ENCODE results near the gene METTL25B.

- TF ChIP-seq TBL1XR1 (IDR thresholded peaks at IDR 0.05; ENCODE audit: low read depth, low read length) (no peak), YY1 (IDR thresholded peaks at IDR 0.05; ENCODE audit: low read depth, low read length) (no peak), ZNF592 (IDR thresholded peaks at IDR 0.05) (no peak), CREB1 (IDR thresholded peaks at IDR 0.05; ENCODE audit: low read depth) (no peak), MAX (IDR thresholded peaks at IDR 0.05; ENCODE audit: low read depth, low read length) (no peak), ETV6 (conservative IDR thresholded peaks at IDR 0.05 in 1 of 2, IDR thresholded peaks at IDR 0.05 in 1 of 2; ENCODE audit: borderline replicate concordance in 1 of 2, low read depth in 1 of 2) (no peak), EGR1 (IDR thresholded peaks at IDR 0.05; ENCODE audit: borderline replicate concordance in 1 of 2, low read depth in 2 of 2, low read length in 2 of 2) (no peak)
These were observed 18.1 kb downstream of the METTL25B start for GRCh38 chr1:156746406-156746727.

Data from GM12878 (cell line).